HG02623 (cell line): ENCODE measurements around the gene NAV2.
"Not testable (repeated sequence)": the region's sequence is repeated elsewhere in the genome, so short reads cannot be mapped to it uniquely, and the experiment has no call there.

Experiments used
- ATAC-seq: cut with Tn5 transposase; IDR thresholded peaks from one replicate; pipeline ENCODE4 v1.9.1; 2021; ENCODE audit warnings: moderate library complexity; ENCODE audit not compliant: unreplicated experiment

The NAV2 gene

DNA sequence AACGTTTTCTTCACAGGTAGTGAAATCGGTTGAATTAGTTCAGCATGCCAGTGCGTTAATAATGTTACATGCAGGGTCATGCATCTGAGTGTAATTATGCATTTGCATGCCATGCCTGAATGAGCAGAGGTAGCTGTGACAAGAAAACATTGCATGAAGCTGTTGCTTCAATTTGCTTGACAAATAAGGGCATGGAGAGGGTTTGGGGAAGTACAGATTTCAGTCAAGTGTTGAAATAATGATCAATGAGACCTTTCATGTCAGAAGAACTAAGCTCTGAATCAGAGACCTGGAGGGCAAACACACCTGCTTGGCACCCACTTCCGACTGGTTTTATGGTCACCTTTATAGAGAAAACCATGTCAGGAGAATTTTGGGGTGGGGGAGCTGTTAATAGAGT is 226.2 kb downstream of the NAV2 start:
- ATAC-seq: no peak

DNA sequence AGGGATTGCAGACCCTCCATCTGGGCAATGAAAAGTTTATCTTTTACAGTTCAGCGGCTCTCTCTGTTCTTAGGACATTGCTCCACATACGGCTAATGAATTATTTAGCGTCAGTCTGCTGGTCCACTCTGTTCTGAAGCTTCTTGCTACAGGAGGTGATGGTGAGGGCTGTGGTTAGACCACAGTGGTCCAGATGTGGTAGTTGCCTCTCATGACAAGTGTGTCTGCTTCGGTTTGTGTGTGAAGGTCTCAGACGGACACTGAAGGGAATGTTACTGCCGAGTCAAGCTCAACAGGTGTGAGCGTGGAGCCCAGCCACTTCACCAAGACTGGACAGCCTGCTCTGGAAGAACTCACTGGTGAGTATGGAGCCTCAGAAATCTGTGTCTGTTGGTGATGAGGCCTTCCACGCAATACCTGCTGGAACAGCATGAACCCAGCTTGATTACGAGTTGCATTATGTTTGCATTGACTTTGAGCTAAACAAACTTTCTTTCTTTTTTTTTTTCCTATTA is 226.8 kb downstream of the NAV2 start:
- ATAC-seq: no peak

DNA sequence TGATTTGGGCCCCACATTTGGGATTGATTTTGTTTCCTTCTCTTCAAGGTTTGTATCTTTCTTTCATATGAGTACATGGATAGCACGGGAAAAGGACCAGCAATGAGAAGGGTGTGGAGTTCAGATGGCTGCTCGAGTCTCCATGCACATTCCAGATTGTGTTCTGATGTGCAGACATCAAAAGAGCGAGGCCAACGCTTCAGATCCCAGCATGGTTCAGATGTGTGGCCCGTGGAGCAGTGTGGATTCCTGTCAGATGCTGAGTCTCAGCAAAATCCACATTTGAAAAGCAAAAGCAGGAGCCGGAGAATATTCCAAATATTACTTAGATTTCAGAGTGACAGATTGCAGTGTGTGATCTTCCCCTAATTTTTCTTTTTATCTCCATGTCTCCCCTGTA is 228.2 kb downstream of the NAV2 start:
- no peak for ATAC-seq

DNA sequence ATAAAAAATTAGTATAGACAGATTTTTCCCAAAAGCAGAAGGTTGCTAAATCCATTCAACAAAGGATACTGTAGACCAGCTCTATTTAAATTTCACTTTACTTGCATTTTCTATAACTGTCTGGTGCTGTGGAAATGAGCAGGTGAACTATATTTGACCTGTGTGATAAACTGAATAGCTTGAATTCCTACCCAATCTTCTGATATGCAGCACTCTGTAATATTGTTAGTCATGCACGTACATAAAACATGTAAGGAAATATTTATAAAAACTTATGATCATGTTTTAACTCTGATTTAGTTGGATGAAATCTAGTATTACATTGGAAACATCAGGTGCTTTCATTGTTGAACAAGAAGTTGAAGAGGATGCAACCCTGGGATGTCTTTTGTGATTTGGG is 234.0 kb downstream of the NAV2 start:
- no peak for ATAC-seq

DNA sequence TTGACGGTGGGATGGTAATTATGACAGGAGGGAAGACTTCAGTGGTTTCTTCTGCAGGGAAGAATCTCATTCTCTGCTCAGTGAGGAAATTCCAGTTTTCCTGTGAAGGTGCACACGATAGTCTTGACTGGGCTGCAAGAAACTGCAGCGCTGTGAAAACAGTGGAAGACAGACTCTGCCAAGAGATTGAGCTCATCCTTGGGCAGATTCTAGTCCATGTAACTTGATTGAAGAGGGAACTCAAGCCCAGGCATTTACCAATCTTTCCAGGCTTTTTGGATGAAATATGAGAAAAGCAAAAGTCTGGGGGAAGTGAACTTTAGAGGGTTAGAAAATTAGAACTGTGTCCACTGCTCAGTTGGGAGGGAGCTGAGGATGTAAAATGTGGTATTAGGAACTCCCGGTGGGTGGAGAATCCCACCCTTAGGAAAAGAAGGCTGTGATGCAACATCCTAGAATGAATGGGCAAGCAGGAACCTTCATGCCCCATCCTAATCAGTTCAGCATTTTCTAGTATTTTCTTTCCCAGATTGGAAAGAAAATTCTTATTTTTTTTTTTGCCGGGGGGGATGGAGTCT is 235.0 kb downstream of the NAV2 start:
- ATAC-seq: no peak

DNA sequence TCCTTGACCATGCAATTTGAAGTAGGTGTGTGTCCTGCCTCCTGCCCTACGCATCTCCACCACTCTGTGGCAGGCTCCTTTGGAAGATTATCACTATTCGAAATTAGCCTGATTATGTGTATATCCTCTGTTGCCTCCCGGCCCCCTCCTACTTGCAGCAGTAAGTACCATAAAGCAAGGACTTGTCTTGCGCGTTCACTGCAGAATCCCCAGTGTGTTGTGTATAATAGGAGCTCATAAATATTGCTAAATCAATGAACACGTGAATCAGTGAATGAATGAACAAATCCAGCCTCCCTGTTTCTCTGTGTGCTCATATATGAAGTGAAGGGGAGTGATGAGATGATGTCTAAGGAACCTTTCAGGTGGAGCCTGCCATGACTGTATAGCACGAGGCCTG is 237.0 kb downstream of the NAV2 start:
- ATAC-seq: no peak

DNA sequence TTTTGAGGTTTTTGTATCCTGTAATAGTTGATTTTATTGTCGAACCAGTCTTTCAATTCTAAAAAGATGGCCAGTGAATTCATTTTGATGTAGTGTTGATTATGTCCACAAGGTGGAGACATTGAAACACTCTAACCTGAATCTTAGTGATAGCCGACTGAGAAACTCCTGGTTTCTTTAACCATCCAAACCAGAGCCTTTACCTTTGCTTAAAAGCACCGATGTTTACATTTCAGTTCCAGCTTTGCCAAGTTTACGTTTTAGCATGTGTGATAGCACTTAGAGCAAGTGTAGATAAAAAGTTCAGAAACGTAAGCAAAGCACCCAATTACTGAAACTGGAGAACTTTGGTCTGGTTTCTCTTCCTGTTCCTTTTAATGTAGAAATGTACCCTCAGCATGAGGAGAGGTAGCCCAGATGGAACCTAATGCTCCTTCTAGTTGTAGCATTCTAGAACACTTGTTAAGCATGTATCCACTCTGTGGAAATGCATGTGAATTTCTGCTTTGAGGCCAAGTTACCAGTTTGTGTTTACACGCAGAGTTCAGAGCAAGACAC is 239.0 kb downstream of the NAV2 start:
- peak; percentile 81 for ATAC-seq

DNA sequence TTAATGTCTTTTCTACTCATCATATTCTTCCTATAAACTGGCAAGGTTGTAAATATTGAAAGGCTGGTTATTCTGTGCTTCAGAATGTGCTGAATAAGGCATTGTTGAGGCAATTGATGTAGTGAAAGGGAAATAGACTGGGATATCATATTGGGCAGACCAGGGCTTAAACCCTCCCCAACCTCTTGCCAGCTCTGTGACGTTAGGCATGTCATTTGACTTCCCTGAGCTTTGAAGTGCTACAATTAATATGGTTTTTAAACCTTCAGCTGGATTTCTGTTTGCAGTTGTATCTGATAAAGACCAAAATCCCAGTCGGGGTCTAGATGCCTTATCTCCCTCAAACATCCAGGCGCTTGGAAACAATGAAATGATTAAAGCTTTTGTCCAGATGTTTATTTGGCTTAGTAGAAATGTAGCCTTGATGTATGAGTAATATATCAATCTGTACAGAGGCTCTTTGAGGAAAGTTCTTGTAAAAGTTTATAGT is 239.5 kb downstream of the NAV2 start:
- no peak for ATAC-seq

DNA sequence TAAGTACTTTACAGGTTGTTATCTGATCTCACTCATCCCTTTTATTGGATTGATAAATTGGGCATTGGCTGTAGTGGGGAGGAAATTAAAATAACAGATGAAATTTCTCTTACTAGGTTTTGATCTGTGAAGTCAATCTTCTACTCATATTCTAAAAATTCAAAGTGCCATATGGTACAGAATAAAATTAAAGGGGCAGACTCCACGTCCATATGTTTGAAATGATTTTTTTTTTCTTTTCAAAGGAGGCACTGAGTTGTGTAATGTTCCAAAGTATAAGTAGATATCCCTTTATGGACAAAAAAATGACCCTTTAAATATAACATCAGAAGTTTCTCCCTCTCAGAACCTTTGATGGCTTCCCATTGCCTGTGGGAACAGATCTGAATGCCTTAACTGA is 240.3 kb downstream of the NAV2 start:
- ATAC-seq: no peak

DNA sequence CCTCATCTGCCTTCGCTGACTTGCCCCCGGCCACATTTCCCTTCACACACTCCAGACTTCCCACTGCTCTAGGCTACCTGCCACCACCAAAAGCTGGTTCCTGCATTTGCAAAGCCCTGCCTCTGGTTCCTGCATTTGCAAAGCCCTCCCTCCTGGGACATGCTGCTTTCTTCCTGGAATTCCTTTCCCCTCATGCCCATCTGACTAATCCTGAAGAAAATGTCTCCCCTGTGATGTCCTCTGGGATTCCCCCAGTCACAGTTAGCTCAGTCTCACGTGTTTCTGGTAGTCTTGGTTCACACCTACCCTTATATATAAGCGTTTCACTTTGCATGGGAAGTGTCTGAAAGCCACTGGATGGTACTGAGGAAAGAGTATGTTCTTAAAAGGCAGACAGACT is 240.7 kb downstream of the NAV2 start:
- no peak for ATAC-seq

DNA sequence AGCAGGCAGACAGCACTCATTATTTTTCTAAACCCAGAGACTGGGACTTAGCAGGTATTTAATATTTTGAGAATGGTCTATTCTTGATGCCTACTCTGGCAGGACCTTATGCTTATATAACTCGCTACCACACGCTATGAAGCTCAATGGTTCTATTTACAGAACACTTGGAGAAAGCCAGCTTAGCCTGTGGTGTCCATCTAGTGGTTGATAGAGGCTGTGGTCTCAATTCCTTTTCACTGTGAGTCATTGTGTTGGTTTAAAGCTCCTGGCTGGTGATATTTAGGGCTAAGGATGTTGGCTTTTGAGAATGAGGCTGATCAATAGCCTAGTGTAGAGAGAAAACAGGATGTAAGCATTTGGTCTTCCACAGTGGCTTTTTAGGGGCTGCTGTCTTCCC is 241.3 kb downstream of the NAV2 start:
- ATAC-seq: no peak

DNA sequence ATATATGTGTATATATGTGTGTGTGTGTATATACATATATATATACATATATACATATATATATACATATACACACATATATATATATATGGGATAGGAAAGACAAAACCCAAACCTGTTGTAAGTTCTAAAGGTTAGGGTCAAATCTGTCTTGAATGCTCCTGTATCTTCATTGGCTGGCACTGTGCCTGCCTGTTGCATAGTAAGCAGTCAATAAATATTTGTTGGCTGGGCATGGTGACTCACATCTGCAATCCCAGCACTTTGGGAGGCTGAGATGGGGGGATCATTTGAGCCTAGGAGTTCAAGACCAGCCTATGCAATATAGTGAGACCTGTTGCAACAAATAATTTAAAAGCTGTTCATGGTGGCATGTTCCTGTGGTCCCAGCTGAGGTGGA is 242.3 kb downstream of the NAV2 start:
- no peak for ATAC-seq

DNA sequence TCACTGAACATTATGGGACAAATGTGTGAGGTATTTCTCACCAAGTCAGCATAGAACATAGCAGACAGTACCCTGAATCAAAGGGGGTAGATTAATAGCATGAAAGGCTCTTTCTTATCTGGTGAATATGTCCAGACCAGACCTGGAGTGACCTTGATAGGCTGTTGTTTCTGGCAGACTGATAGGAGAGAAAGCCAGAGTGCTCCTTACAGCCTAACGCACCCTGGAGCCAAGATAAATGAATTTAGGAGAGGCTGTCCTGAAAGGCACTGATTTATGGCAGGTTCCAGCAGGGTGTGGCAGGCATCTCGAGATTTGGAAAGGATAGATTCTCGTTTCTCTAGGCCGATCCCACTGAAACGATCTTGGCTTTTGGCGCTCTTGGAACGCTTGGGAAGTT is 243.0 kb downstream of the NAV2 start:
- no peak for ATAC-seq

DNA sequence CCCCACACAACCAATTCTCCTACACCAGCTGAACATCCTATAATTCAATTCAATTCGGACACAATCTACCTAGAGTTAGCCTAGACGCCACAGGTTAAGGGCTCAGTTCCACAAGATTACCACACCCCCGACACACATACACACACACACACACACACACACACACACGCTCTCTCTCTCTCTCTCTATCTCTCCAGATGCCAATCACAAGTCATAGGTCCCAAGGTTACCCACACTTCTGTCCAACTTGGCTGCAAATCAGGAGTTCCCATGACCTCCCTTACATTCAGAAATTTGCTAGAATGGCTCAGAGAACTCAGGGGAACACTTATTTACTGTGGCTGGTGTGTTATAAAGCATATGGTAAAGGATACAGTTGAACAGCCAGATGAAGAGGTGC is 243.6 kb downstream of the NAV2 start:
- ATAC-seq: no peak

DNA sequence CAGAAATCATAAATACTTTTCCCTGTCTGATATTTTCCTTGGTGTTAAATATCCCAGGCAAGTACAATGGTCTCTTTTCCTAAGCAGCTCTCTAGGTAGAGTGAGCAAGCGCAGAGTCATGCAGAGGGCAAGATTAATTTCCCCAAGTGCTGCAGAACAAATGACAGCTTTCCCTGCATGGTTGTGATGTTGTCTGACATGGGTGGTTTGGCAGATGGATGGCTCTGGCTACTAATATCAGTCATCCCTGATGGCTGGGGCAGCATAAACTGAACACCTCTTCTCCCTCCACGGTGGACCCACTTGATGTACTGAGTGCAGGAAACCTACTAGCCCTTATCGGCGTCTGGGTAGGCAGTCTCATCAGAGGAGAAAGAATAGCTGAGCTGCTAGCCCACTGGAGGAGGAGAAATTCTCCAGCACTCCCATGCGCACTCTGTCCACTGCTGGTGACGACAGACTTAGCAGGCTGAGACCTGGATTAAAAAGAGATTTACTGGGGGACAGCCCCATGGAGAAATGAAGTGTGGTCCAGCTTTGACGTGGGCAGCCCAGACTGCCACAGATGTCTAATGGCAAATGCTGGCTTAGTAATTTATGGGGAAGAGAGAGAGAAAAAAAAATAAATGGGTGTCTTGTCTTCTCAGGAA is 244.8 kb downstream of the NAV2 start:
- ATAC-seq: no peak

DNA sequence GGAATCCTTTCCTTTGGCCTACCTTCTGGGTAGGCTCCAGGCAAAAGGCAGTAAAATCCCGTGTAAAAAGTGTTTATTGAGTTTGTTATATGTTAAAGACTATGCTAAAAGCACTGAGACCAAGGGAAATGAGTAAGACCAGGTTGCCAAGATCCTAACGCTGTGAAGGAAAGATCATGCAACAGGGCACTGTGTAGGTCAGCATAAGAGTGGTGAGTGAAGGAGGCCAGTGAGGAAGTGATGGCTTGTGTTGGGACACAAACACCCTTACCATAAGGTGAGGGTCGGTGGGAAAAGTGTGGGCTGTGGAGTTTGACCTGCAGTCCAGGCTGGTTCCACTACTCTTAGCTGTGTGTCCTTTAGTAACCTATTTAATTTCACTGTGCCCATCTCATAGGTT is 245.6 kb downstream of the NAV2 start:
- no peak for ATAC-seq

DNA sequence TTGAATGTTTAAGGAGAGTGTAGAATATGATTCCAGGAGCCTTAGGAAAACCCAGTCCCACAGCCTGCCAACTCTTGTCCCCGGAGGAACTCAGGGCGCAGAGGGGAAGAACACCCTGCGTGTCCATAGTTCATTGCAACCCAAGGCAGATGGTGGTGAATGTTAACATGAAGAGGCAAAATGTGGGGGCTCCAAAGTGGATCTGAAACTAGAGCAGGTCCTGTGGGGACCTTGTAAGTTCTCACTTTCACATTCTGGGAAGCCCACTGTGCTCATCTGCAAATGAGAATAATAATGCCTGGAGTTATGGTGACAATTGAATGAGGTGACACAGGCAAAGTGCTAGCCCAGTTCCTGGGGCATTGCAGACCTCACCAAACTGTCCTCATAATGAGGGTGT is 246.6 kb downstream of the NAV2 start:
- ATAC-seq: no peak

DNA sequence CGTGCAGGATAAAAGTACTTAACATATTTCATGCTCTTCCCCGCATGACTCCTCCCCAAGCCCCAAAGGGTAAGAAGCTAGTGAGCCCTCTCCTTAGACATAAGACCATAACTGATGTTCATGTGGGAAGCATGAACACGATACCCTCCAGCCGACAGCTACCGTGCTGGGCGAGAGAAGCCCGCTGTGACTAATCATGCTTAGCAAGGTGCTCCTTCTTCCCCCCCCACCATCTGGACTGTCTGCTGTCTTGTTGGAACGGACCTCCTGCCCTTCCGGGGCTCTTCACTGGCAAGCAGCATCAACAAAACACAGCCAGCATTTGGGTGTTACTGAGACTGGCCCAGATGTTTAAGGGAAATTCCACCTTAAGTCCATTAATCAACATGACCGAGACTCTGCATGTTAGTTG is 247.0 kb downstream of the NAV2 start:
- no peak for ATAC-seq

DNA sequence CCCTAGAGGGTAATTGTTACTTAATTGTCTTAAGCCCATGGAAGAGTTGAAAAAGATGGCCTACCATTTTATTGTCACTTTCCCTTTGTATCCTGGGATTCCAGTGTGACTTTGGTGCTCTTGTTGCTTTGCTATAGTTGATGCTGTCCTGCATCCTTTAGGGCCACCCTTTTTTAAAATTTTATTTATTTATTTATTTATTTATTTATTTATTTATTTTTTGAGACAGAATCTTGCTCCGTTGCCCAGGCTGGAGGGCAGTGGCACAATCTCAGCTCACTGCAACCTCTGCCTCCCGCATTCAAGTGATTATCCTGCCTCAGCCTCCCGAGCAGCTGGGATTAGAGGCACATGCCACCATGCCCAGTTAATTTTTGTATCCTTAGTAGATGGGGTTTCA is 247.8 kb downstream of the NAV2 start:
- not testable (repeated sequence) for ATAC-seq

DNA sequence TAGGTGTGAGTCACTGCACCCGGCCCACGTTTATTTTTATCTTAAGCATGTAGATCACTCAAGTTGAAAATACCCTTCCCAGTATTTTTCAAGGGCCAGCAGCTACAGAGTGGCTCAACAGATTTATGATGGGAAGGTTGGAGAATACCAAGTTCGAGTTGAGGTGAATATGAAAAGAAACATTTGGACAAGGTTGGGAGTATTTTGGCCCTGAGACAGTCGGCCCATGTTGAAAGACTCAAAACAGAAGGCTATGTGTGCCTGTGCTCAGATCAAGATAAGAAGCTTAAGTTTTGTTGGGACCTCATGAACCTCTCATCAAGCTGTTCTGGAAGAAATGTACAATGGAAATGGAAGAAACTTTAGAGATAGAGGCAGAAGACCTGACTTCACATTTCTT is 248.6 kb downstream of the NAV2 start:
- ATAC-seq: no peak

DNA sequence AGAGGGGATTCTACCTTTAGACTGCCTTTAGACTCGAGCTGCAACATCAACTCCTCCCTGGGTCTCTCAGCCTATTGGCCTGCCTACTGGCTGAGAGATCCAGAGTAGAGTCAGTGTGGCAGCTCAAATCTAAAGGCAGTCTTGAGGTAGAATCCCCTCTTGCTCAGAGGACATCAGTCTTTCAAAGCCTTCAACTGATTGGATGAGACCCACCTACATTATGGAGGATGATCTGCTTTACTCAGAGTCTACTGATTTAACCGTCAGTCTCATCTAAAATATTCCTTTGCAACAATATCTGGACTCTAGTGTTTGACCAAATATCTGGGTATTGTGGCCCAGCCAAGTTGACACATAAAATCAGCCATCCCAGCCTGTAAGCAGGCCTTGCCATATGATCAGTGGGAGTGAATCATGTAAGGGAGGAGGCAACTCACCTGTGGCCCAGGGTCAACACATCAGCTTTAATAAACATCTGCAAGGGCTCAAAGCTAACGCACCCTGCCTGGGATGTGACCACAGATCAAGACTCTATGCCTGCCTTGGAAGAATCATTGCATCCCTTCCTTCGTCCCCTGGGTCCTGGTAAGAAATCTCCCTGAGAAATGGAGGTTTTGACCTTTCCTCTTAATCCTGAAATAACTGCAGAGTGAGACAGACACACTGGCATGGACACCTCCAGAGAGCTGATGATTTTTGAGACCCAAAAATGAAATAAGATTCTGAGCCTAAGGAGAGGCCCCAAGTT is 249.6 kb downstream of the NAV2 start:
- ATAC-seq: no peak

DNA sequence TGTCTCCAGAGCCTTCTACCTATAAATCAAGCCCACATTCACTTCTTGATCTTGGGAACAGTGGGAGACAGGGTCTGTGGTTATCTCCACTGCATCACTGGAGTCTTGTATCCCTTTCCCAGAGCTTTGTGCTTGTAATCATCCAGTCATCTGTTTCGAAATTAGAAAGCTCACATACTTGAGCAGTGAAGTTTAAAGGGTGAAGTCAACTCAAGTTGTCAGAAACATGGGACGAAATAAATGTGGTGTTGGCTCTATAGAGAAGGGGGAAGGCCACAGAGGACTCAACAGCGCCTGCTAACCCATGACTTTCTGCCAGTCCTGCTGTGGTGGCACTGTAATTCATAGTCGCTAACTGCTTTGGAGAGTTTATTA is 250.2 kb downstream of the NAV2 start:
- no peak for ATAC-seq
